ENCODE measurements around the gene PRPF8.

Gene PRPF8

GRCh38 chr17:1645207-1646171 is 39.2 kb downstream of the PRPF8 start, which contains the start of gene SCARF1:
TSS of gene SCARF1 (minus strand) at chr17:1645732. CDS start at chr17:1645697, 35 bp downstream.
- no peak for TF ChIP-seq GATA3 (IDR thresholded peaks at IDR 0.05; ENCODE audit: low read depth, low read length)
- no peak for TF ChIP-seq GATA2 (IDR thresholded peaks at IDR 0.05; ENCODE audit: low read depth, low read length)

GRCh38 chr17:1644493-1645206 is 40.0 kb downstream of the PRPF8 start:
- no peak for TF ChIP-seq GATA2 (IDR thresholded peaks at IDR 0.05; ENCODE audit: low read depth, low read length)
- TF ChIP-seq GATA3 (IDR thresholded peaks at IDR 0.05; ENCODE audit: low read depth, low read length): no peak

- TF ChIP-seq GATA3 (IDR thresholded peaks at IDR 0.05; ENCODE audit: low read depth, low read length) (no peak), GATA2 (IDR thresholded peaks at IDR 0.05; ENCODE audit: low read depth, low read length) (no peak)
Measured at GRCh38 chr17:1643999-1644492, 40.6 kb downstream of the PRPF8 start.

- TF ChIP-seq GATA3 (IDR thresholded peaks at IDR 0.05; ENCODE audit: low read depth, low read length) (no peak), GATA2 (IDR thresholded peaks at IDR 0.05; ENCODE audit: low read depth, low read length) (no peak)
Measured at GRCh38 chr17:1643293-1643998, 41.2 kb downstream of the PRPF8 start.

- TF ChIP-seq GATA3 (IDR thresholded peaks at IDR 0.05; ENCODE audit: low read depth, low read length) (no peak), GATA2 (IDR thresholded peaks at IDR 0.05; ENCODE audit: low read depth, low read length) (no peak)
Measured at GRCh38 chr17:1641065-1641403, 43.6 kb downstream of the PRPF8 start.

- no peak for TF ChIP-seq GATA3 (IDR thresholded peaks at IDR 0.05; ENCODE audit: low read depth, low read length)
- no peak for TF ChIP-seq GATA2 (IDR thresholded peaks at IDR 0.05; ENCODE audit: low read depth, low read length)
Measured at GRCh38 chr17:1640329-1641064, 44.2 kb downstream of the PRPF8 start.

- TF ChIP-seq GATA2 (IDR thresholded peaks at IDR 0.05; ENCODE audit: low read depth, low read length) (no peak), GATA3 (IDR thresholded peaks at IDR 0.05; ENCODE audit: low read depth, low read length) (no peak)
Measured at GRCh38 chr17:1639549-1640180, 45.0 kb downstream of the PRPF8 start.

- TF ChIP-seq GATA2 (IDR thresholded peaks at IDR 0.05; ENCODE audit: low read depth, low read length) (no peak), GATA3 (IDR thresholded peaks at IDR 0.05; ENCODE audit: low read depth, low read length) (no peak)
Measured at GRCh38 chr17:1638624-1639300, 45.9 kb downstream of the PRPF8 start.

- TF ChIP-seq GATA2 (IDR thresholded peaks at IDR 0.05; ENCODE audit: low read depth, low read length) (no peak), GATA3 (IDR thresholded peaks at IDR 0.05; ENCODE audit: low read depth, low read length) (no peak)
Measured at GRCh38 chr17:1638171-1638590, 46.5 kb downstream of the PRPF8 start.

- TF ChIP-seq GATA3 (IDR thresholded peaks at IDR 0.05; ENCODE audit: low read depth, low read length) (no peak), GATA2 (IDR thresholded peaks at IDR 0.05; ENCODE audit: low read depth, low read length) (no peak)
Measured at GRCh38 chr17:1636732-1637285, 47.9 kb downstream of the PRPF8 start.

GRCh38 chr17:1635675-1636465 is 48.8 kb downstream of the PRPF8 start:
- TF ChIP-seq GATA2 (IDR thresholded peaks at IDR 0.05; ENCODE audit: low read depth, low read length): no peak
- no peak for TF ChIP-seq GATA3 (IDR thresholded peaks at IDR 0.05; ENCODE audit: low read depth, low read length)

All from SH-SY5Y (cell line).